ES-I3 (cell line): Measurements from ENCODE around the gene FMO1.
"Not testable (repeated sequence)": the region's sequence is repeated elsewhere in the genome, so short reads cannot be mapped to it uniquely, and the experiment has no call there.

Experiments used
- H3K36me3 ChIP-seq: 2 replicates; pipeline ENCODE4 v1.6.1; 2013; ENCODE audit warnings: mild to moderate bottlenecking, low read length, control low read depth, moderate library complexity; ENCODE audit not compliant: insufficient read depth
- H3K4me1 ChIP-seq: 2 replicates; pipeline ENCODE4 v1.6.1; 2013; ENCODE audit warnings: mild to moderate bottlenecking, control low read depth, low read length; ENCODE audit not compliant: insufficient read depth
- H3K9ac ChIP-seq: 2 replicates; pipeline ENCODE4 v1.6.1; 2013; ENCODE audit warnings: low read depth, mild to moderate bottlenecking, low read length, moderate library complexity
- H3K9me3 ChIP-seq: 2 replicates; pipeline ENCODE4 v1.6.1; 2013; ENCODE audit warnings: mild to moderate bottlenecking, low read length, moderate library complexity; ENCODE audit not compliant: control insufficient read depth, insufficient read depth

The FMO1 gene

GRCh38 chr1:171220581-171221054 is 27.7 kb upstream of the FMO1 start:
- H3K9ac ChIP-seq, result peak overlapping the region; percentile 59
- H3K9me3 ChIP-seq, result no peaks in the 10 kb centered on the region
- peaks cover 33% of the 10 kb centered on the region for H3K4me1 ChIP-seq
- H3K36me3 ChIP-seq, result no peaks in the 10 kb centered on the region

- H3K9ac ChIP-seq, result no peak overlapping the region
- H3K9me3 ChIP-seq, result no peaks in the 10 kb centered on the region
- no peaks in the 10 kb centered on the region for H3K36me3 ChIP-seq
- peaks cover 35% of the 10 kb centered on the region for H3K4me1 ChIP-seq
These were observed 26.4 kb upstream of the FMO1 start for GRCh38 chr1:171221665-171222591.

- Histone ChIP-seq H3K36me3 (no peaks in the 10 kb centered on the region), H3K4me1 (peaks cover 35% of the 10 kb centered on the region), H3K9me3 (no peaks in the 10 kb centered on the region), H3K9ac (no peak overlapping the region)
These were observed 25.4 kb upstream of the FMO1 start for GRCh38 chr1:171222936-171223335.

- not testable (repeated sequence) for H3K9ac ChIP-seq, H3K36me3 ChIP-seq, H3K9me3 ChIP-seq
- H3K4me1 ChIP-seq, result peaks cover 26% of the 10 kb centered on the region
These were observed 24.0 kb upstream of the FMO1 start for GRCh38 chr1:171224257-171224656.

GRCh38 chr1:171226747-171227370 is 21.4 kb upstream of the FMO1 start:
- Histone ChIP-seq H3K36me3 (no peaks in the 10 kb centered on the region), H3K9ac (no peak overlapping the region), H3K4me1 (peaks cover 17% of the 10 kb centered on the region), H3K9me3 (no peaks in the 10 kb centered on the region)

GRCh38 chr1:171231326-171231725 is 17.0 kb upstream of the FMO1 start:
- no peak overlapping the region for H3K9ac ChIP-seq
- H3K36me3 ChIP-seq, result no peaks in the 10 kb centered on the region
- H3K4me1 ChIP-seq, result peaks cover 3% of the 10 kb centered on the region; the same call in 1 of the 2 replicates
- no peaks in the 10 kb centered on the region for H3K9me3 ChIP-seq

GRCh38 chr1:171233183-171233582 is 15.1 kb upstream of the FMO1 start:
- no peaks in the 10 kb centered on the region for H3K36me3 ChIP-seq
- no peaks in the 10 kb centered on the region for H3K4me1 ChIP-seq
- H3K9ac ChIP-seq, result no peak overlapping the region
- no peaks in the 10 kb centered on the region for H3K9me3 ChIP-seq

- not testable (repeated sequence) for H3K9me3 ChIP-seq, H3K4me1 ChIP-seq, H3K9ac ChIP-seq, H3K36me3 ChIP-seq
These were observed 12.1 kb upstream of the FMO1 start for GRCh38 chr1:171236231-171236630.

- H3K9ac ChIP-seq, result no peak overlapping the region
These were observed 4.4 kb upstream of the FMO1 start for GRCh38 chr1:171243878-171244277.

GRCh38 chr1:171245458-171246064 is 2.7 kb upstream of the FMO1 start:
- Histone ChIP-seq H3K36me3 (no peaks in the 10 kb centered on the region), H3K4me1 (no peaks in the 10 kb centered on the region), H3K9ac (no peak overlapping the region), H3K9me3 (no peaks in the 10 kb centered on the region)

More at GRCh38 chr1:171243878-171244277, 4.4 kb upstream of the FMO1 start:
- Histone ChIP-seq H3K4me1 (no peaks in the 10 kb centered on the region), H3K9me3 (no peaks in the 10 kb centered on the region), H3K36me3 (no peaks in the 10 kb centered on the region)

- no peak overlapping the region for H3K9ac ChIP-seq
- no peaks in the 10 kb centered on the region for H3K4me1 ChIP-seq
- no peaks in the 10 kb centered on the region for H3K36me3 ChIP-seq
- H3K9me3 ChIP-seq, result no peaks in the 10 kb centered on the region
These were observed 793 bp upstream of the FMO1 start for GRCh38 chr1:171247501-171247900.

GRCh38 chr1:171248841-171249240 is 547 bp downstream of the FMO1 start:
- H3K9me3 ChIP-seq, result no peaks in the 10 kb centered on the region
- no peak overlapping the region for H3K9ac ChIP-seq
- no peaks in the 10 kb centered on the region for H3K4me1 ChIP-seq

GRCh38 chr1:171250263-171250662 is 2.0 kb downstream of the FMO1 start:
- no peaks in the 10 kb centered on the region for H3K4me1 ChIP-seq
- H3K9ac ChIP-seq, result no peak overlapping the region
- H3K36me3 ChIP-seq, result no peaks in the 10 kb centered on the region
- H3K9me3 ChIP-seq, result no peaks in the 10 kb centered on the region

More at GRCh38 chr1:171248841-171249240, 547 bp downstream of the FMO1 start:
- H3K36me3 ChIP-seq, result no peaks in the 10 kb centered on the region

GRCh38 chr1:171251042-171251951 is 3.0 kb downstream of the FMO1 start:
- H3K4me1 ChIP-seq, result no peaks in the 10 kb centered on the region
- no peaks in the 10 kb centered on the region for H3K36me3 ChIP-seq
- peak overlapping the region; percentile 31; the same call in 1 of the 2 replicates for H3K9ac ChIP-seq
- H3K9me3 ChIP-seq, result no peaks in the 10 kb centered on the region
